HCT116 (cell line): ENCODE results near the gene TEX22. TPM values are rescaled to one million over a fixed set of nuclear protein-coding genes. Genes with fewer than 3 reads are reported as not detected.

Source experiments
- ATAC-seq: fragments of 200-7000 bp; cut with Tn5 transposase; 2 replicates; pipeline ENCODE4 v1.9.1; 2020; ENCODE audit warnings: mild to moderate bottlenecking, moderate library complexity
- BruUV-seq: library from RNA; stranded (reverse); fragments of 400-500 nt; replicated peaks from 2 replicates; lab custom pipeline; 2021; lab: Mats Ljungman, UMichigan
- CTCF ChIA-PET: fragments of 300-600 bp; sonication (Branson Sonifier 250); formaldehyde crosslinking; loops from one replicate; lab custom pipeline; 2021; ENCODE audit warnings: antibody characterized with exemption; lab: Charles Lee
- POLR2A ChIA-PET: fragments of 300-600, 350-600 bp; sonication (Branson Sonifier 250); formaldehyde crosslinking; loops from one replicate; lab custom pipeline; 2021; ENCODE audit warnings: antibody characterized with exemption; lab: Charles Lee
- RAD21 ChIA-PET, 2 experiments: fragments of 300-600 bp; sonication (Branson Sonifier 250); formaldehyde crosslinking; loops; one replicate each; lab custom pipeline; 2023; ENCODE audit warnings: low total read pairs in 2 of 2; ENCODE audit not compliant: uncharacterized antibody in 2 of 2, unreplicated experiment in 2 of 2, low non-redundant PET in 1 of 2; lab: Charles Lee
- DNase-seq: peaks from one replicate; pipeline ENCODE4 v3.0.0-alpha.2; 2010; ENCODE audit warnings: low read depth, low spot score
- H2AFZ ChIP-seq: fragments of 200-600 bp; shearing (Covaris generic), sonication (generic); 2 replicates; pipeline ENCODE4 v1.6.1; 2017; ENCODE audit warnings: low read depth, mixed run types, mixed read lengths, antibody characterized with exemption, low read length; ENCODE audit not compliant: poor library complexity, severe bottlenecking
- H3K27ac ChIP-seq: 2 replicates; pipeline ENCODE4 v1.5.1; 2012; ENCODE audit warnings: low read depth, low read length
- H3K27me3 ChIP-seq: fragments of 200-600 bp; sonication (generic); 2 replicates; pipeline ENCODE4 v1.6.1; 2016; ENCODE audit warnings: mixed run types, low read length, mixed read lengths; ENCODE audit not compliant: insufficient read depth
- H3K36me3 ChIP-seq, 2 experiments: fragments of 200-500 bp in 1 of 2; fragments of 200-600 bp in 1 of 2; sonication (Bioruptor generic) in 1 of 2; sonication (generic) in 1 of 2; 2 replicates each; pipeline versions ENCODE4 v1.5.1 to v1.6.1; 2014 to 2016; ENCODE audit warnings: low read length in 2 of 2, inconsistent platforms in 1 of 2, mixed read lengths in 1 of 2, mixed run types in 1 of 2; ENCODE audit not compliant: insufficient read depth in 2 of 2, control insufficient read depth in 1 of 2
- H3K4me1 ChIP-seq, 2 experiments: fragments of 200-600 bp in 1 of 2; sonication (generic) in 1 of 2; 2 replicates each; pipeline versions ENCODE4 v1.5.1 to v1.6.1; 2012 to 2017; ENCODE audit warnings: low read length in 2 of 2, inconsistent platforms in 1 of 2, mild to moderate bottlenecking in 1 of 2, mixed read lengths in 1 of 2, mixed run types in 1 of 2, moderate library complexity in 1 of 2; ENCODE audit not compliant: insufficient read depth in 2 of 2, control insufficient read depth in 1 of 2
- H3K4me2 ChIP-seq: fragments of 200-600 bp; sonication (generic); 2 replicates; pipeline ENCODE4 v1.6.1; 2017; ENCODE audit warnings: mixed run types, low read length, mixed read lengths
- H3K4me3 ChIP-seq, 2 experiments: fragments of 200-600 bp in 1 of 2; sonication (generic) in 1 of 2; replicated peaks in 1 of 2; 2 replicates each; pipeline ENCODE4 v1.5.1; 2011 to 2016; ENCODE audit warnings: low read length in 2 of 2, control low read depth in 1 of 2, low read depth in 1 of 2, mild to moderate bottlenecking in 1 of 2, mixed read lengths in 1 of 2, mixed run types in 1 of 2
- H3K79me2 ChIP-seq: fragments of 200-600 bp; sonication (generic); 2 replicates; pipeline ENCODE4 v1.6.1; 2017; ENCODE audit warnings: mild to moderate bottlenecking, mixed run types, low read length, moderate library complexity, mixed read lengths; ENCODE audit not compliant: insufficient read depth
- H3K9ac ChIP-seq: fragments of 200-600 bp; sonication (generic); 2 replicates; pipeline ENCODE4 v1.6.1; 2016; ENCODE audit warnings: low read length, mixed read lengths
- H3K9me2 ChIP-seq: fragments of 200-600 bp; sonication (generic), shearing (Covaris generic); 2 replicates; pipeline ENCODE4 v1.6.1; 2017; ENCODE audit warnings: mixed run types, mild to moderate bottlenecking, moderate library complexity; ENCODE audit not compliant: insufficient read depth
- H3K9me3 ChIP-seq, 2 experiments: fragments of 200-500 bp in 1 of 2; fragments of 200-600 bp in 1 of 2; sonication (Bioruptor generic) in 1 of 2; sonication (generic) in 1 of 2; 2 replicates each; pipeline ENCODE4 v1.6.1; 2014 to 2017; ENCODE audit warnings: low read length in 2 of 2, mixed read lengths in 2 of 2, inconsistent platforms in 1 of 2, low read depth in 1 of 2, mild to moderate bottlenecking in 1 of 2, mixed run types in 1 of 2, moderate library complexity in 1 of 2; ENCODE audit not compliant: control insufficient read depth in 1 of 2, insufficient read depth in 1 of 2
- H4K20me1 ChIP-seq: fragments of 200-600 bp; sonication (generic), shearing (Covaris generic); 2 replicates; pipeline ENCODE4 v1.6.1; 2017; ENCODE audit warnings: mixed run types, mild to moderate bottlenecking, moderate library complexity; ENCODE audit not compliant: insufficient read depth
- ATF3 ChIP-seq: IDR thresholded peaks from 2 replicates; pipeline ENCODE4 v1.6.1; 2012
- CBX3 ChIP-seq: IDR thresholded peaks from 2 replicates; pipeline ENCODE4 v1.6.1; 2012; ENCODE audit warnings: low read depth
- CTCF ChIP-seq, 3 experiments: fragments of 200-600 bp in 1 of 3; sonication (generic) in 1 of 3; IDR thresholded peaks in 2 of 3; conservative IDR thresholded peaks in 1 of 3; 2 replicates each; pipeline ENCODE4 v1.5.1; 2012 to 2017; ENCODE audit warnings: low read depth in 2 of 3, low read length in 2 of 3, antibody characterized with exemption in 1 of 3, borderline replicate concordance in 1 of 3, control low read depth in 1 of 3, mild to moderate bottlenecking in 1 of 3, mixed read lengths in 1 of 3, mixed run types in 1 of 3, moderate library complexity in 1 of 3; ENCODE audit not compliant: insufficient read depth in 1 of 3
- EZH2 ChIP-seq: fragments of 200-600 bp; sonication (generic); IDR thresholded peaks from 2 replicates; pipeline ENCODE4 v1.6.1; 2017; ENCODE audit warnings: antibody characterized with exemption, mixed run types
- EZH2phosphoT487 ChIP-seq: fragments of 200-600 bp; IDR thresholded peaks from 2 replicates; pipeline ENCODE4 v1.6.1; 2018; ENCODE audit warnings: antibody characterized with exemption, borderline replicate concordance
- FOSL1 ChIP-seq: IDR thresholded peaks from 2 replicates; pipeline ENCODE4 v1.6.1; 2012; ENCODE audit warnings: low read depth
- POLR2A ChIP-seq: IDR thresholded peaks from 2 replicates; pipeline ENCODE4 v1.7.0; 2011; ENCODE audit warnings: borderline replicate concordance; ENCODE audit not compliant: insufficient read depth, insufficient read length; ENCODE audit errors: extremely low read depth
- POLR2AphosphoS5 ChIP-seq: IDR thresholded peaks from 2 replicates; pipeline ENCODE4 v1.6.1; 2011; ENCODE audit warnings: mild to moderate bottlenecking, low read depth, low read length, moderate library complexity
- REST ChIP-seq: IDR thresholded peaks from 2 replicates; pipeline ENCODE4 v1.6.1; 2012; ENCODE audit warnings: low read depth
- SIN3A ChIP-seq: IDR thresholded peaks from 2 replicates; pipeline ENCODE4 v1.6.1; 2012; ENCODE audit warnings: low read depth
- SP1 ChIP-seq: IDR thresholded peaks from 2 replicates; pipeline ENCODE4 v1.6.1; 2012; ENCODE audit warnings: low read depth
- SRF ChIP-seq: IDR thresholded peaks from 2 replicates; pipeline ENCODE4 v1.6.1; 2012; ENCODE audit warnings: low read depth
- TCF7L2 ChIP-seq: IDR thresholded peaks from 2 replicates; pipeline ENCODE4 v1.7.0; 2011; ENCODE audit warnings: borderline replicate concordance, inconsistent platforms; ENCODE audit not compliant: insufficient read depth, insufficient read length; ENCODE audit errors: extremely low read depth
- YY1 ChIP-seq: IDR thresholded peaks from 2 replicates; pipeline ENCODE4 v1.6.1; 2011; ENCODE audit warnings: low read length, low read depth, moderate library complexity, mild to moderate bottlenecking; ENCODE audit not compliant: insufficient replicate concordance; ENCODE audit errors: extremely low read depth
- intact Hi-C: fragments of 100-400 bp; cut with micrococcal nuclease; formaldehyde crosslinking; loops from 2 replicates; pipeline ENCODE4 v1.10.0; 2022
- total RNA-seq: library from RNA; stranded (reverse); gene quantifications from one replicate; pipeline ENCODE4 v1.2.1, GENCODE V29; 2021; ENCODE audit not compliant: unreplicated experiment

The TEX22 gene
- total RNA-seq, 1 experiment from 2014 or later = 3.8 TPM

- TF ChIP-seq REST (no peak), YY1 (no peak), CTCF (IDR thresholded peaks at IDR 0.05 in 2 of 3, conservative IDR thresholded peaks at IDR 0.05 in 1 of 3; ENCODE audit: borderline replicate concordance in 1 of 3, insufficient read depth in 1 of 3, low read depth in 2 of 3, low read length in 2 of 3) (no peak), ATF3 (no peak)
Measured at GRCh38 chr14:105383083-105383730, 15.1 kb upstream of the TEX22 start (continued).

- no peak overlapping the region for H3K4me3 ChIP-seq
- no peak overlapping the region for H3K27ac ChIP-seq
- intact Hi-C loops = no loop called here
- no peaks in the 10 kb centered on the region for H3K36me3 ChIP-seq
- ATAC-seq = no peak
- DNase-seq = no peak
- H3K79me2 ChIP-seq = no peaks in the 10 kb centered on the region
- H4K20me1 ChIP-seq = no peaks in the 10 kb centered on the region
- BruUV-seq = no TSS peak
- ChIA-PET RAD21 (no interaction called here), POLR2A (no interaction called here), CTCF (no interaction called here)
- H2AFZ ChIP-seq = no peak overlapping the region
- no peak overlapping the region for H3K9ac ChIP-seq
- H3K27me3 ChIP-seq = no peaks in the 10 kb centered on the region
- H3K9me3 ChIP-seq = no peaks in the 10 kb centered on the region
- H3K4me1 ChIP-seq = no peaks in the 10 kb centered on the region
- H3K9me2 ChIP-seq = no peaks in the 10 kb centered on the region
- H3K4me2 ChIP-seq = no peak overlapping the region
- no peak for TF ChIP-seq CBX3
- no peak for TF ChIP-seq POLR2A
- TF ChIP-seq TCF7L2 = no peak
- no peak for TF ChIP-seq SP1
- no peak for TF ChIP-seq POLR2AphosphoS5
- TF ChIP-seq YY1 = no peak
- no peak for TF ChIP-seq EZH2
- no peak for TF ChIP-seq EZH2phosphoT487
- TF ChIP-seq SRF = no peak
- TF ChIP-seq FOSL1 = no peak
- TF ChIP-seq SIN3A = no peak
- TF ChIP-seq CTCF (IDR thresholded peaks at IDR 0.05 in 2 of 3, conservative IDR thresholded peaks at IDR 0.05 in 1 of 3; ENCODE audit: borderline replicate concordance in 1 of 3, insufficient read depth in 1 of 3, low read depth in 2 of 3, low read length in 2 of 3) = no peak
Measured at GRCh38 chr14:105384041-105384557, 14.2 kb upstream of the TEX22 start.
